Stimulated activated CD4-positive, alpha-beta T cell treated with anti-CD3 and anti-CD28 coated beads, Interleukin-4, amount 100 ng/mL, for 48 hours (primary cell): ENCODE measurements around the gene UBA6.
"Not testable (repeated sequence)": the region's sequence is repeated elsewhere in the genome, so short reads cannot be mapped to it uniquely, and the experiment has no call there.

Experiments
- DNase-seq, 2 donors: peaks; one replicate each; pipeline ENCODE4 v3.0.0-alpha.2; 2020; ENCODE audit warnings: low read depth in 2 of 2

Gene UBA6

DNA sequence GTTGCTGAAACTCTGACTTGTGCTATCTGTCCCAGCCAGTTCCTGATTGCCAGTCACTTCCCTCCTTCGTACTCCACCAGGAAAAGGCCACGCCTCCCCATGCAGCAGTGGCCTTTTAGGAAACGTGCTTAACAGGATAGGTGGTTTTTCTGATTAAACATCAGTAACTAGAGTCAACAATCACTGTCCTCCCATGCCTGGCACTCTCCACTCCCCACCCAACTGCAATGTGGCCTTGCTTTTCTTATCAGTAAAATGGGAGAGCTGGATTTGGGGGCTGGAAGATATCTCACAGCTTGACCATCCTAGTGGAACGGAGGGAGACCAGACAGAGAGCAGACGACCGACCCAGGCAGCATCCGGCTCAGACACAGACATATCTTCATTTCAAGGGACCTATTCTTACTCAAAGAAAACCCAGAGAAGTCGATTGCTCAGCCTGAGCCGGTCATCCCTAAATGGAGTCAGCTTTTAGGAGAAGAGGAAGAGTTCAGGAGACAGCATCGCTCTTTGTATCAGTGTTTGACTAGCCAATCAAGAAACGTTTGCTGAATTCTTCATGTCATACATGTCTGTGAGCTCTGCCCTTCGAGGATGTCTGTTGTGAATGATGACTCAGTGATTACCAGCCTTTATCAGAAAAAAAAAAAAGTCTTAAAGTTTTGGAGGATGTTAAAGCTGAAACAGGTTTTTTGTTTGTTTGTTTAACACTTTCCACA lies 12.7 kb upstream of the UBA6 start:
- DNase-seq = no peak

DNA sequence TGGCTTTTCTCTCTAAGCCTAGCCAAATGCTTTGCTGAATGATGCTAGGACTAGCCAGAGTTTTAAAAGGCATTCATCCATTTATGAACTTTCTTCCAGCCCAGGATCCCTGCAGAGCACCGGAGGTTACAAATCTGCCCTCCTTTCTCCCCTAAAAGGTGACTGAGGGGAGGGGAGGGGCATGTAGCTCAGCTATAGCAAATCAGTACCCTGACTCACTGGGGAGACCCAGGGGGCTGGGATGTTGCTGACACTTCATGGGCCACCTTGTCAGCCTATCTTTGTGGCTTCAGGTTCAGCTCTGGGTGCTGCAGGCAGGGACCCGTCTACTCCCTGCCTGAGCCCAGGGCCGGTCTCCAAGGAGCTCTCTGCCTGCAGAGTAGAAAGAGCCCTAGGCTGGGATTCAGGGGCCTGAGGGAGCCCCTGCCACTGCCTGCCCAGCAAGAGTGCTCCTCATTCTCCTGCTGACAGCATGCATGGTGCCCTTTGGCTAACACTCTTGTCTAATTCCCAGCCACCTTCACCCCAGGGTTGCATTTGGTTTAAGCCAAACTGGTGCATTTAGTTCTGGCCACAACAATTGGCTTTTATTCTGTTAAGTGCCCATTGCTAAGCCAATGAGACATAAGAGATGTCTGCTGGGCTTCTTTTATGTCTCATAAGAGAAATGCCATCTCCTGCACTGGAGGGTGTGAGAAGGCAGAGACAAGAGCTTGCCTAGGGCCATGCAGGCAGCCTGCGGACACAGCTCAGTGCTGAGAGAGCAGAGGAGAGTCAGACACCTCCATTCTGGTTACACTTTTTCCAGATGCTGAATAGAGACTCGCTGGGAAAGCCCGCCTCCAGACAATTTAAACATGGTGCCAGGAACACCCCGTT lies 11.9 kb upstream of the UBA6 start:
- DNase-seq = no peak

DNA sequence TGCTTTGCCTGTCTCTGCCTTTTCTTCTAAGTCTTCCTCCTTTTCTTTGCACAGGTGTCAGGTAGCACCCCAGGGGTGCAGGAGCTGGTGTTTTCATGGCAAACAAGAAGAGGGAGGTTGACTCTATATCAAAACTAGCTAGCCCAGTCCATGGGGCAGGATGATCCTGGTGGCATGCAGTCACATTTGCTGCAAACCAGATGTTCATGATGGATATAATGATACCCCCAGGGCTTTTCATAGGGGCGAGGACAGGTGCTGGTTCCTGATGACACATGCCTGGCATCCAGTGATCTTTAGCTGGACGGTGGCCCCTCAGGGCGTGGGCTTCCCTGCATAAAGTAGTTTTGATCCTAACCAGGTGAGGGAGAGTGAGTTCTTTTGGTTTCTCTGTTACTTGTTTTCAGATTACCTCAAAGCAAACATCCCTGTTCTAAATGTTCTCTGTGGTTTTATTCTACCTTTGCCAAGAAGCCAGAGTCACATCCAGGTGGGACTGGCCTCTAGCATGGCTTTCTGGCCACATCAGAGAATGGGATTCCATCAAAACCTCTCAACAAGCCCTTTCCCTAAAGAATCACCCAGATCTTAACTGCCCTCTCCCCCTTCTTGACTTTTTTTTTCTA lies 11.2 kb upstream of the UBA6 start:
- DNase-seq = no peak

DNA sequence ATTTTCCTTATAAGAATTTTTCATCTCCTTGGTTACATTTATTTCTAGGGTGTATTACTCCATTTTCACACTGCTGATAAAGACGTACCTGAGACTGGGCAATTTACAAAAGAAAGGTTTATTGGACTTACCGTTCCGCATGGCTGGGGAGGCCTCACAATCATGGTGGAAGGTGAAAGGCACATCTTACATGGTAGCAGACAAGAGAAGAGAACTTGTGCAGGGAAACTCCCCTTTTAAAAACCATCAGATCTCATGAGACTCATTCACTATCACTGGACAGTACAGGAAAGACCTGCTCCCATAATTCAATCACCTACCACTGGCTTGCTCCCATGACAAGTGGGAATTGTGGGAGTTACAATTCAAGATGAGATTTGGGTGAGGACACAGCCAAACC lies 5.7 kb upstream of the UBA6 start:
- DNase-seq = not testable (repeated sequence)

DNA sequence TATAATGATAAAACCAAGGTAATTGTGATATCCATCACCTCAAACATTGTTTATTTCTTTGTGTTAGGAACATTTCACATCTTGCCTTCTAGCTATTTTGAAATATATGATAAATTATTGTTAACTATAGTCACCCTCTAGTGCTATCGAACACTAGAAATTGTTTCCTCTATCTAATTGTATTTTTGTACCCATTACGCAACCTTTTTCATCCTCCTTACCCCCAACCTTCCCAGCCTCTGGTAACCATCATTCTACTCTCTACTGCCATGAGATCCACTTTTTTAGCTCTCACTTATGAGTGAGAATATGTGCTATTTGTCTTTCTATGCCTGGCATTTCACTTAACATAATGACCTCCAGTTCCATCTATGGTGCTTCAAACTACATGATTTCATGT lies 3.9 kb upstream of the UBA6 start:
- DNase-seq = no peak

DNA sequence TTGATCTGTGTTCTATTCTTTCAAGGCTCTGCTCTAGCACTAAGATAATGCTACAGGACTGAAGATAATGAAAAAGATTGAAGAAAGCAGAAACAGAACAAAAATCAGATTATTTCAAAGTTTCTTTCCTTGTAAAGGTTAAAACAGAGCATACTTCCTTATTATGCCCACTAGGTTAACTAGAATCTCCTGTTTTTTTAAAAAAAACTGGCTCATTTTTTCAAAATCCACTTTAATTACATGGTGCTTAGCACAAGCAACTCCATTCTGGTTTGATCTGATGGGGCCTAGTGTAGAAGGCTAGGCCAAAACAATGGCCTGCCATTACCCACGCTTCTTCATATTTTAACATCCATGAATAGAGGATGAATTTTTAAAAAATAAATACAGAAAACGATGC lies 1.2 kb upstream of the UBA6 start:
- DNase-seq = no peak

DNA sequence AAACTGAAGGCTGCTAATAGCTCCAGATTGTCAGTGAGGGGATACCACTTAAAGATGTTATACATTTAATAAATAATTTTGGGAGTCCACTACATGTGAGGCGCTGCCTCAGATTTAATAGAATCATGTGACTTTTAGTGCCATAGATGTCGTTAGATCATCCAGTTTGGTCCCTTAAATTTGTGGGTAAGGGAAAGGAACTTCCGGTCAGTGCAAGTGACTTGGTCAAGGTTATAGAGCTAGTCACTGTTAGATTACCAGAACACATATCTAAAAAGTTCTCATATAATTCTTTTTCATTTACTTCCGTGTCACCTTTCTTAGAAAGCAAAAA lies 529 bp upstream of the UBA6 start:
- DNase-seq = no peak

DNA sequence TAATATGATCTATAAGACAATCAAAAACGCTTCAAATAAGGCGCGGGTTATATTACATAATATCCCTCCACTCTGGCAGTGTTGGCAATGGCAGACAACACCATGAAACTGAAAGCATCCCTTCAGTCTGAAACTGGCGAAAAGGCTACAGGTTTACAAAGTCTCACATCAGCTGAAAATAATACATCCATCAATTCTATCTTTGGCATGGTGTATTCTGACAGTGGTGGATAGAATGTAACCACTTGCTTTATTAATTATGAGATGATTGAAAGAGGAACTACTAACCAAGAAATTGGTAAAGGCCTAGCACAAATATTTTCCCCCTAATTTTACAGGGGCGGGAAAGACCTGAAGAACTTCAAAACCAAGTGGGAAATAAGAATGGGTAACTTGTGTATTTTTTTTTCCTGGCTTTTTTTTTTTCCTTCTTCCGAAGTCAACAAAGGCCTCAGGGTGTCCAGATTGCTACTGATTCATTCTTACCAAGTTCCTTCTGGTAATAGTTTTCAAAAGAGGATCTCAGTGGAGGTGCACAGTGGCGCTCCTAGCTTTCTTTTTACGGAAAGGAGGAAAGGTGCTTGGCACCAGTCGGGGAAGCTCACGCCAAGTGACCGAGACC lies 728 bp downstream of the UBA6 start:
- DNase-seq = no peak

DNA sequence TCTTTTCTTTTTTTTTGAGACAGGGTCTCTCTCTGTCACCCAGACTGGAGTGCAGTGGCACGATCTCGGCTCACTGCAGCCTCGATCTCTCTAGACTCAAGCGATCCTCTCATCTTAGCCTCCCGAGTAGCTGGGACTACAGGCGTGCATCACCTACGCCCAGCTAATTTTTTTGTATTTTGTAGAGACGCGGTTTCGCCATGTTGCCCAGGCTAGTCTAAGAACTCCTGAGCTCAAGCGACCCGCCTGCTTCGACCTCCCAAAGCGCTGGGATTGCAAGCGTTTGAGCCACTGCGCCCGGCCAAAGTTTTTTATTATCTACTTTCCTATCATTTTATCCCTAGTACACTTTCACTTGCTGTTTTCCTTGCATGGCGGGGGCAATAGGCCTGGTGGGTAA lies 1.4 kb downstream of the UBA6 start:
- no peak for DNase-seq

DNA sequence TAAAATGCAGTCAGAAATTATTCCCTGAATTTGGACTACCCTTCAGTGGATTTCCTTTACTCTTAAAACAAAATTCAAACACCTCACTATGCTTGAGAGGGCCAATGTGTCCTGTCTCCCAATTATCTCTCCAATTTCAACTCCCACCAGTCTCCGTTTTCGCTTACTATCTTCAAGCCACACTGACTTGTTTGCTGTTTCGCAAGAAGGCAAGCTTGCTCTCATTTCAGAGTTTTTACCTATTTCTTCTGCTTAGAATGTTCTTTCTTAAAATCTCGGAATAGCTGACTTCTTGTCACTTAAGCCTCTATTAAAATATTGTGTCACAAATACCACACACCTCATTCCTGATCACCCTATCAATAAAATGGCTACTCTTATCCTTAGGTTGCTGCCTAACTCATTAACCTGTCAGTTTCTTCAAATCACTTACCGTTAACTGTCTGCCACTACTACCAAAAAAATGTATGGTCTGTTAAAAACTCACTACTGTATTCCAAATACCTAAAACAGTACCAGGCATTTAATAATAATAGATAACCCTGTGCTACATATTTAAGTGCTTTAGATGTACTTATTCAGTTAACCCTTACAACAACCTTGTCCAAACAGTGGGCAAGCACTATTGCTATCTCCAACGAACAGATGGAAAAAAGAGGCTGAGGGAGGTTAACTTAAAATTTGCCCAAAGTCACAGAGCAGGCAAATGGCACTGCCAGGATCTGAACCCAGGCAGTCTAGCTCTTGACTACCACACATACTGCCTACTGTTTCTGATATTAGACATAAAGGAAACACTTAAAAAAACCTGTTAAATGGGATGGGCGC lies 2.9 kb downstream of the UBA6 start:
- DNase-seq = no peak

DNA sequence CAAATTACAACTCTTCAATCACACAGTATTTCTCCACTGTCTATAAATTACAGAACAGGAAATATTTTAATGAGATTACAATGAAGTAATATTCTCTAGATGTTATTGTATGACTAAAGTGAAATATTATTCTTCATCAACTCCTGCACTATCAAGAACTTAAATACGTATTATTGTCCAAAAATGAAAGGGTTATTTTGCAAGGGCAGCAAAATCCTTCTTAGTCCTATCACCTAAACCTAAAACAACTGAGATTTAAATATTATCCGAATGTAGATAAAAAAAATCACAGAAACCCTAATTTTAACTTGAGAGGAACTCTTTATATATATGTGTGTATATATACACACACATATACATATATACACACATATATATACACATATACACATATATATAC lies 4.9 kb downstream of the UBA6 start:
- DNase-seq = no peak

DNA sequence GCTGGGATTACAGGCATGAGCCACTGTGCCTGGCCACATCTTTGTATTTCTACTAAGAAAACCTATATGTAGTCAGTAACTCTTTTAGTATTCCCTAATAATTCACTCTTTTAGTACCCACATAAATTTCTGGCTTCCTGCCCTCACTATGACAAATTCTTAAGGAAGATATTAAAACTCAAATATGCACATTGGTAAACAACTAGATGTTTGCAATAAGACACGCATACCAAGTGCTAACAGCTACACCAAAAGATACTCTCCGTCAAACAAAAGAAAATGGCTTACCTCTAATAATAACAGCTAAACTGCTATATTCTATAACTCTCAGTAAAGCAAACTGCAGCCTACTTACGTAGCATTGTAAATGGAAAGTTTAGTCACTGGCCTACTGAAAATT lies 6.3 kb downstream of the UBA6 start:
- no peak for DNase-seq

DNA sequence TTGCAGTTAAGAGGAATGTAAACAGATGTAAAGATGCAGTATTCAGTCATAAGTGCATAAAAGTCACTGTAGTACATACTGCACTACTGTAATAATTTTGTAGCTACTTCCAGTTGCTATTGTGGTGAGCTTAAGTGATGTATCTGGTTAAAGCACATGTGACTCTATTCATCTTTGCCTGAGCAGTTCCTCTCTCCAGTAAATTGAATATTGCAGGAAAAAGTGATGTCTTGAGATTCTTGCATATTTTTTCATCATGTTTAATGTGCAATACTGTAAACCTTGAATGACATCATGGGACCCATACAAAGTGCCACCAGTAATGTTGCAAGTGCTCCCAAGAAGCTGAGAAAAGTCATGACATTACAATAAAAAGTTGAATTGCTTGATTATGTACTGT lies 9.6 kb downstream of the UBA6 start:
- DNase-seq = no peak

DNA sequence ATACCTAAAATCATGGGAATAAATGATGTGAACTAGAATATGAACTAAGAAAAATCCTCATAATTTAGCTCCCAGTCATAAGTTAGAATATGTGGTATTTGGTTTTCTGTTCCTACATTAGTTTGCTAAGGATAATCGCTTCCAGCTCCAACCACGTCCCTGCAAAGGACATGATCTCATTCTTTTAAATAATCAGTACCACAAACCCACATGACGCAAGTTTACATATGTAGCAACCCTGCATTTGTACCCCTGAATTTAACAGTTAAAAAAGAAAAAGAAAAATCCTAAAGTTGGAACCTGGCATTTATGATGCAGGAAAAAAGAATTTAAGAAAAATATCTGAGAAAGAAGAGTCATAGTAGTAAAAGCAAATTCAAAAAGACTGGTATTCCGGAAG lies 13.3 kb downstream of the UBA6 start:
- no peak for DNase-seq

DNA sequence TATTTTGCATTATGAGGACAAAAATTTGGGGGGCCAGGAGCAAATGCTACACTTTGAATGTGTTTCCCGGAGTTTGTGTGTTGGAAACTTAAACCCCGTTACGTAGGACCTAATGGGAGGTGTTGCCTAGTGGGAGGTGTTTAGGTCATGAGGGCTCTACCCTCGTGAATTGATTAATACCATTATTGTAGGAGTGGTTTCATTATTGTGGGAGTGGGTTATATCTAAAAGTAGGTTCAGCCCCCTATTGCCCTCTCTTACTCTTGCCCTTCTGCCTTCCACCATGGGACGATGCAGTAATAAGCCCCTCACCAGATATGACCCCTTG lies 15.5 kb downstream of the UBA6 start:
- DNase-seq = no peak

DNA sequence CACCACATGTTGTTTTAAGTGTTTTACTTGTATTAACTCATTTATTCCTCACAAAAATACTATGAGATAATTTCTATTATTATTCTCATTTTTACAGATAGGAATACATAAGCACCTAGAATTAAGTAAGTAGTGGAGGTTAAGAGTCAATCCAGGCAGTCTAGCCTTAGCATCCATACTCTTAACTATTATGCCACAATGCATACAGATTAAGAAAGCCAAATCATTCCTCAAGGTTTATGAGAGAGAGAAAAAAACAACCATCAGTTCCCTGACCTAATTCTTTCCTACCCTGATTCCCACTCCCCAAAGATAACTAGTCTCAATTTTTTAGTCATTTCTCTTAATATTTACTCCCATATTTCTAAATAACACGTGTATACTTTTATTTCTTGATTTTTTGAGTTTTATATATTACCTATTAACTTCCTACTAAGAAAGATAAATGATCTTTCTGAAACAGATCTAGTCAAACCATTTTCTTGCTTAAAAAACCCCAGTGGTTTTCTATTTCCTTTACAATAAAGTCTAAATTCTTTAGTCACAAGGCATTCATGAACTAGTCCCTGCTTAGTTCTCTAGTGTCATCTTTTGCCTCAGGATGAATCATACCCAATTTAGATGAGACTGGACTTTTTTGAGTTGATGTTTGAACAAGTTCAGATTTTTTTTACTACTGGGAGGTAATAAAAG lies 16.0 kb downstream of the UBA6 start:
- no peak for DNase-seq

DNA sequence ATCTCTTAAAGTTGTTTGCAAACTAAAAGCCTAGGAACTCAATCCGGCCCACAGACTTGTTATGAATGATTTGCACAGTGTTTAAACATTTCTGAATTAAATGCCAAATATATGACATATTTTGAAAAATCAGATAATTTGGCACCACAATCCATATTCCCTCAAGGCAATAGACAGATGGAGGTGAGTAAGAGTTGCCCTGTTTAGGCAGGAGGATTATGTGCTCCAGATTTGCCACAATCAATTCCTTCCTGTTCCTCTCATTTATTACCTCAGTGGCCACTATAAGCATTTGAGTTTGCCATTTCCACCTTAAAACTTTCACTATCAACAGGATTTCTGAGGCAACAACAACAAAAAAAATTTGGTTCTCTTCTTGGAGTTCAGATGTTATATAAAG lies 18.7 kb downstream of the UBA6 start:
- DNase-seq = no peak

DNA sequence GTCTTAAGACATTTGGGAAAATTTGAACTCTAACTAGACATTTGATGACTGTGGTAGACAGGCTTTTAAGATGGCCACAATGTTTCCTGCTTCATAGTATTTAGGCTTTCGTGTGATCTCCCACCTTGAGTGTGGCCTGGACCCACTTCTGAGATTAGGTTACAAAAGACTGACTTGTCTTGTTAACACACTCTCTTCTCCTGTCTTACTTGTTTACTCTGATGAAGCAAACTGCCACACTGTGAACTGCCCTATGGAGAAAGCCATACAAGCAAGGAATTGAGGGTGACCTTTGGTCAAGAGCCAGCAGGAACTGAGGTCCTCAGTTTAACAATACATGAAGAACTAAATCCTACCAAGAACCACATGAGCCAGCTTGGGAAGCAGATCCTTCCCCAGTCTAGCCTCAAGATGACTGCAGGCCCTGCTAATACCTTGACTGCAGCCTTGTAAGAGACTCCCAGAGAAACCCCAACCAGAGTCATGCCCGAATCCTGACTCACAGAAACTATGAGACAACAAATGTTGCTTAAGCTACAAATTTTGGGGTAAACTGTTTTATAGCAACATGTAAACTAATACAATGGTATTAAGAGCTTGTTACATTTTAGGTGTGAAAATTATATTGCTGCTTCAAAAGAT lies 20.3 kb downstream of the UBA6 start:
- no peak for DNase-seq

DNA sequence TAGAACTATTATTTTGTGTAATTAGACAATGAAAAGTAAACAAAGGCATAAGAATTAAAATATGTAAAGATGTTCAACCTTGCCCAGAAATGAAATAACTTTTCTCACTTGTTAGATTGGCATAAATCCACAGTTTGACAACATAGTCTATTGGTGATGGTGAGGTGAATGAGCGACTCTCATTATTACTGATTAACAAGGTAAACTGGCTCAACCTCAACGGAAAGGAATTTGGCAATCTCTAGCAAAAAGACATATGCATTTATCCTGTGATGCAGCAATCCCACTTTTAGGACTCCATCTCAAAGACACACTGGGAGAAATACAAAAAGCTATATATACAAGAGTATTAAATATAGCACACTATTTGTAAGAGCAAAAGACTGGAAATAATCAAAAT lies 22.3 kb downstream of the UBA6 start:
- no peak for DNase-seq

DNA sequence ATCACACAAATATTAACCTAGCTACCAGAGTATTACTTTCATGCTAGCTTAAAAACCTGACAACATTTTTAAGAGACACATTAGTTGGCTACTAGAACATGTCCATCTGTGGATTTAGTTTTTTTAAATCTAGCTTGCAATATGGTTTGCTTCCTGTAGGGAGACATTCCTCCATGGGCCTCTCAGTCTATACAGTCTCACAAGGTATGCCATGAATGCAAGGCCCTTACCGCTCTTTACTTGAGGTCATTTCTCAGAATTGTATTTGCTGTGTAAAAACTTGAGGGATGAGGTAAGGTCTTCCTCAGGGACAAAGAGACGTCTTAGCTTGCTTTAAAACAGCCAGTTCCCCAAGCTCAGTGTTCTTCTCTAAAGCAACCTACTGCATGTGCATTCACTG lies 26.9 kb downstream of the UBA6 start:
- DNase-seq = no peak

DNA sequence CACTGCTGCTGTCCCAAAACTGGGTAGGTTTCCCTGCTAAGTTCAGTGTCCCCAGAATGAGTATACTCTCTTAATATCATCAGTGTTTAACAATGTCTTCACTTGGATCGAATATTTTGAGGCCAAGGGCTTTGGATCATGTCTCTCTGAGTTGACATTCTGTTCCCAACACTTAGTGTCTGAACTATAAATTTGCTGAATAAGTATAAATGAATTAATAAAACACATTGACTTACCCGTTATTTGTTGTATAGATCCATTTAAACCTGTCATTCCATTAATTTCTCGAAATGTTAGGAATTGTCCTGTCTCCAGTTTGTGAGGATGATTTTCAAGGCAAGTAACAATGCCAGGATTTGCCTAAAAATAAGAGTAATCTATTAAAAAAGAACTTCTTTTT lies 32.6 kb downstream of the UBA6 start:
- DNase-seq = no peak
